Lower lobe of right lung (tissue), 2 donors: ENCODE data around the gene HELZ2. TPM values are rescaled to one million over a fixed set of nuclear protein-coding genes. Genes with fewer than 3 reads are reported as not detected.

ENCODE experiments used
- ATAC-seq, 2 donors: fragments of 200-7000 bp; cut with Tn5 transposase; one replicate each; pipeline ENCODE4 v1.9.1; 2020 to 2022; ENCODE audit warnings: mild to moderate bottlenecking in 2 of 2, moderate library complexity in 2 of 2
- DNase-seq: peaks from one replicate; pipeline ENCODE4 v3.0.0-alpha.2; 2020
- H3K27ac ChIP-seq: fragments of 200-600 bp; one replicate; pipeline ENCODE4 v1.8.0; 2022
- H3K27me3 ChIP-seq: fragments of 200-600 bp; one replicate; pipeline ENCODE4 v1.8.0; 2022; ENCODE audit warnings: low read depth
- H3K36me3 ChIP-seq: fragments of 200-600 bp; one replicate; pipeline ENCODE4 v1.8.0; 2022; ENCODE audit warnings: mild to moderate bottlenecking
- H3K4me1 ChIP-seq: fragments of 200-600 bp; one replicate; pipeline ENCODE4 v1.8.0; 2022
- H3K4me3 ChIP-seq: fragments of 200-600 bp; one replicate; pipeline ENCODE4 v1.8.0; 2022; ENCODE audit warnings: mild to moderate bottlenecking
- H3K9me3 ChIP-seq: fragments of 200-600 bp; one replicate; pipeline ENCODE4 v1.8.0; 2022
- CTCF ChIP-seq: fragments of 200-600 bp; IDR thresholded peaks from one replicate; pipeline ENCODE4 v1.8.0; 2022; ENCODE audit warnings: antibody characterized with exemption, mild to moderate bottlenecking
- intact Hi-C: fragments of 100-400 bp; cut with DNase I; formaldehyde crosslinking; loops from one replicate; pipeline ENCODE4 v1.11.0; 2022
- total RNA-seq: library from RNA; stranded (reverse); fragmentation: NEBNext Ultra II Directional; extraction: Animal tissue kit (Norgen Biotek cat#: 25700); gene quantifications from one replicate; pipeline ENCODE4 v1.2.1, GENCODE V29; 2021
- donor health status: DM: no; HTN: yes; CAD: no; lungs with severe emphysema.

The HELZ2 gene
- total RNA-seq, 1 donor from 2014 or later: 59.6 TPM

- DNase-seq (no peak), ATAC-seq (no peak)
- H3K27me3 ChIP-seq: peaks cover 6% of the 10 kb centered on the region
- TF ChIP-seq CTCF: no peak
- peaks cover 22% of the 10 kb centered on the region for H3K4me1 ChIP-seq
- H3K36me3 ChIP-seq: no peaks in the 10 kb centered on the region
- H3K27ac ChIP-seq: no peak overlapping the region
- H3K9me3 ChIP-seq: no peaks in the 10 kb centered on the region
- intact Hi-C loops: no loop called here
- no peak overlapping the region for H3K4me3 ChIP-seq
Measured at GRCh38 chr20:63531686-63532448, 42.2 kb downstream of the HELZ2 start.

- Histone ChIP-seq H3K27me3 (peaks cover 6% of the 10 kb centered on the region), H3K4me3 (no peak overlapping the region), H3K9me3 (no peaks in the 10 kb centered on the region), H3K4me1 (peaks cover 15% of the 10 kb centered on the region), H3K36me3 (no peaks in the 10 kb centered on the region), H3K27ac (no peak overlapping the region)
- no peak for TF ChIP-seq CTCF
- no peak for DNase-seq
- ATAC-seq: no peak
- intact Hi-C loops: no loop called here
Measured at GRCh38 chr20:63530788-63531160, 43.3 kb downstream of the HELZ2 start.

- TF ChIP-seq CTCF: no peak
- H3K36me3 ChIP-seq: no peaks in the 10 kb centered on the region
- peaks cover 4% of the 10 kb centered on the region for H3K27me3 ChIP-seq
- H3K4me1 ChIP-seq: peaks cover 14% of the 10 kb centered on the region
- intact Hi-C loops: no loop called here
- no peak overlapping the region for H3K27ac ChIP-seq
- H3K4me3 ChIP-seq: no peak overlapping the region
- DNase-seq: no peak
- ATAC-seq: peak in 1 of 2 donors; percentile 4
- no peaks in the 10 kb centered on the region for H3K9me3 ChIP-seq
Measured at GRCh38 chr20:63529861-63530787, 43.9 kb downstream of the HELZ2 start.

GRCh38 chr20:63529180-63529860, 44.7 kb downstream of the HELZ2 start:
- ATAC-seq: peak in 1 of 2 donors; percentile 2
- Histone ChIP-seq H3K4me1 (peaks cover 8% of the 10 kb centered on the region), H3K4me3 (no peak overlapping the region), H3K36me3 (no peaks in the 10 kb centered on the region), H3K27me3 (no peaks in the 10 kb centered on the region), H3K27ac (no peak overlapping the region), H3K9me3 (no peaks in the 10 kb centered on the region)
- DNase-seq: no peak
- no peak for TF ChIP-seq CTCF
- intact Hi-C loops: no loop called here

GRCh38 chr20:63527184-63527583, 46.9 kb downstream of the HELZ2 start:
- ATAC-seq: no peak
- no peaks in the 10 kb centered on the region for H3K9me3 ChIP-seq
- H3K36me3 ChIP-seq: peaks cover 16% of the 10 kb centered on the region
- intact Hi-C loops: no loop called here
- H3K27ac ChIP-seq: no peak overlapping the region
- DNase-seq: no peak
- H3K4me1 ChIP-seq: peaks cover 10% of the 10 kb centered on the region
- no peak overlapping the region for H3K4me3 ChIP-seq
- no peak for TF ChIP-seq CTCF
- H3K27me3 ChIP-seq: no peaks in the 10 kb centered on the region
